ENCODE results near the gene SLC25A1. TPM values are rescaled to one million over a fixed set of nuclear protein-coding genes. Genes with fewer than 3 reads are reported as not detected.

The SLC25A1 gene
- total RNA-seq, 6 experiments from 2014 or later = 80.2 to 128 (median 114) TPM

DNA sequence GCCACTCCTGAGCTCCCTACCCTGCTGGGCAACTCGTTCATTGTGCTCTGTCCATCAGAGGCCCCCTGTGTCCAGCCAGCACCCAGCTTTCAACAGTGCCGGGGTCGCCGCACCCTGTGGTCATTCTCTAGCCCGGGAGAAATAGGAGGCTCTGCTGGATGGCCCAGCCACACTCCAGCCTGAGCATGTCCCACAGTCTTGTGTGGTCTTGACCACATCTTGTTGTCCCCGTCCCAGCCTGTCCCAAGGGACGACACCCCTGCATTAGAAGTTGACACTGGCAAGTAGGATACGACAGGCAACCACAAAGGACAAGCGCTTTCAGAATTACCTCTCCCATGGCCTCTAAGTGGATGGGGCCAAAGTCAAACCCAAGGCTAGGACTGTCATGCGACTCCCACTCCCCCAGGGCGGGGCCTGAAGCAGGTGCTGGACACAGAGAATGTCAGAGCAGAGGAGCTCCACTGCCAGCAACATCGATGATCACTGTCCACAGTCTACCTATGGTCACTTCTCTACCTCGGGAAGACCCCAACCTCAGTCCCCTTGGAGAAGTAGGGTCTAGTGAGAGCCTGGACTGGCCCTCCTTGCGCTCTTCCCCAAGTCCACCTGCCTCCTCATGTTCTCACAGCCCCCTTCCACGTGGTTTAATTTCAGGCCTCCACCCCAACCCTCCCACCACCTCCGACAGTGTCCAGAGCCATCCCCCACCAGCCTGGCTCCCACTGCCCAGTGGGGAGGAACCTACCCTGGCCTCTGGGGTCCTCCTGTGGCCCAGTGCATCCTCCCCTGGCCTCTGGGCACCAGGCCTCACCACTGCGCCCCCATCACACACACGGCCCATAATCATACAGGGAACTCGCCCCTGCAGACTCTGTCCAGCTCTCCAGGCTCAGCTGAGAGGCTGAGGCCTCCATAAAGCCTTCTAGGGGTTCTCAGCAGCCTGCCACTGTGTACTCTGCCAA, 51.9 kb downstream of the SLC25A1 start:
- DNase-seq = no peak
- ATAC-seq = no peak
- Histone ChIP-seq H3K4me1 (peaks cover 0 to 4% (median 0%) of the 10 kb centered on the region in 4 donors), H3K4me3 (no peak overlapping the region), H3K36me3 (no peaks in the 10 kb centered on the region), H3K9me3 (no peaks in the 10 kb centered on the region), H3K27me3 (no peaks in the 10 kb centered on the region), H3K27ac (no peak overlapping the region)
- no peak for TF ChIP-seq POLR2A (IDR thresholded peaks at IDR 0.05)
- TF ChIP-seq, protein P1, sequence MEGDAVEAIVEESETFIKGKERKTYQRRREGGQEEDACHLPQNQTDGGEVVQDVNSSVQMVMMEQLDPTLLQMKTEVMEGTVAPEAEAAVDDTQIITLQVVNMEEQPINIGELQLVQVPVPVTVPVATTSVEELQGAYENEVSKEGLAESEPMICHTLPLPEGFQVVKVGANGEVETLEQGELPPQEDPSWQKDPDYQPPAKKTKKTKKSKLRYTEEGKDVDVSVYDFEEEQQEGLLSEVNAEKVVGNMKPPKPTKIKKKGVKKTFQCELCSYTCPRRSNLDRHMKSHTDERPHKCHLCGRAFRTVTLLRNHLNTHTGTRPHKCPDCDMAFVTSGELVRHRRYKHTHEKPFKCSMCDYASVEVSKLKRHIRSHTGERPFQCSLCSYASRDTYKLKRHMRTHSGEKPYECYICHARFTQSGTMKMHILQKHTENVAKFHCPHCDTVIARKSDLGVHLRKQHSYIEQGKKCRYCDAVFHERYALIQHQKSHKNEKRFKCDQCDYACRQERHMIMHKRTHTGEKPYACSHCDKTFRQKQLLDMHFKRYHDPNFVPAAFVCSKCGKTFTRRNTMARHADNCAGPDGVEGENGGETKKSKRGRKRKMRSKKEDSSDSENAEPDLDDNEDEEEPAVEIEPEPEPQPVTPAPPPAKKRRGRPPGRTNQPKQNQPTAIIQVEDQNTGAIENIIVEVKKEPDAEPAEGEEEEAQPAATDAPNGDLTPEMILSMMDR (IDR thresholded peaks at IDR 0.05) = no peak
- intact Hi-C loops (cut with DNase I) = no loop called here
- WGBS (ENCODE audit: insufficient coverage, low coverage, low lambda C conversion rate, missing lambda C conversion rate) = 96% methylated on average over 3 of the region's 19 CpGs

Other genes starting within 250 kb of the SLC25A1 start
- gene PRODH, start 242.4 kb downstream of the SLC25A1 start, total RNA-seq = 10 to 100 TPM in 1 of 6 experiments, 1 to 10 TPM in 4, under 1 TPM in 1; 0.86 to 31.0 (median 3.8) TPM
- 10 to 100 TPM; 19.8 to 31.7 (median 24.7) TPM for gene DGCR2, start 56.3 kb downstream of the SLC25A1 start, total RNA-seq
- gene TSSK2, start 47.4 kb downstream of the SLC25A1 start, total RNA-seq = not detected
- gene ESS2, start 34.1 kb downstream of the SLC25A1 start, total RNA-seq = 1 to 10 TPM; 4.8 to 9.2 (median 5.4) TPM
- not detected for gene GSC2, start 28.4 kb downstream of the SLC25A1 start, total RNA-seq
- gene CLTCL1, start 113.0 kb upstream of the SLC25A1 start, total RNA-seq = 1 to 10 TPM; 3.5 to 6.6 (median 5.7) TPM